Caco-2 (cell line): ENCODE measurements around the gene MSANTD4. TPM values are rescaled to one million over a fixed set of nuclear protein-coding genes. Genes with fewer than 3 reads are reported as not detected.
"Not testable (repeated sequence)": the region's sequence is repeated elsewhere in the genome, so short reads cannot be mapped to it uniquely, and the experiment has no call there.

Experiments
- BruUV-seq: library from RNA; stranded (reverse); fragments of 400-500 nt; replicated peaks from 2 replicates; lab custom pipeline; 2021; lab: Mats Ljungman, UMichigan
- CTCF ChIA-PET: fragments of 300-600 bp; sonication (Branson Sonifier 250); formaldehyde crosslinking; loops from one replicate; lab custom pipeline; 2022; ENCODE audit warnings: antibody characterized with exemption; lab: Charles Lee
- POLR2A ChIA-PET: fragments of 300-600 bp; sonication (Branson Sonifier 250); formaldehyde crosslinking; loops from one replicate; lab custom pipeline; 2022; ENCODE audit warnings: antibody characterized with exemption; lab: Charles Lee
- DNase-seq, 2 experiments: peaks; one replicate each; pipeline versions ENCODE4 v3.0.0 to v3.0.0-alpha.2; 2020 to 2022
- H3K27me3 ChIP-seq: replicated peaks from 2 replicates; pipeline ENCODE4 v1.6.0; 2011; ENCODE audit warnings: low read length; ENCODE audit not compliant: control insufficient read depth, insufficient read depth
- H3K36me3 ChIP-seq: 2 replicates; pipeline ENCODE4 v1.5.1; 2011; ENCODE audit warnings: low read length; ENCODE audit not compliant: control insufficient read depth, insufficient read depth
- H3K4me1 ChIP-seq: fragments of 250-450 bp; sonication (Bioruptor Pico); 2 replicates; pipeline ENCODE4 v1.5.1; 2020; ENCODE audit warnings: mild to moderate bottlenecking
- H3K4me3 ChIP-seq: 2 replicates; pipeline ENCODE4 v1.5.1; 2011; ENCODE audit warnings: low read depth, mild to moderate bottlenecking, control low read depth, low read length
- H3K9me3 ChIP-seq: fragments of 250-450 bp; sonication (Bioruptor Pico); 2 replicates; pipeline ENCODE4 v1.5.1; 2020; ENCODE audit warnings: mild to moderate bottlenecking, moderate library complexity
- H3K27ac Mint-ChIP-seq: one replicate; pipeline ENCODE4 v1.8.0; 2022; ENCODE audit warnings: mixed read lengths; ENCODE audit not compliant: unreplicated experiment
- H3K27me3 Mint-ChIP-seq: one replicate; pipeline ENCODE4 v1.8.0; 2022; ENCODE audit warnings: mixed read lengths; ENCODE audit not compliant: insufficient read depth, unreplicated experiment
- H3K36me3 Mint-ChIP-seq: one replicate; pipeline ENCODE4 v1.8.0; 2022; ENCODE audit warnings: mild to moderate bottlenecking, mixed read lengths; ENCODE audit not compliant: insufficient read depth, unreplicated experiment
- H3K4me1 Mint-ChIP-seq: one replicate; pipeline ENCODE4 v1.8.0; 2022; ENCODE audit warnings: low read depth, mixed read lengths; ENCODE audit not compliant: unreplicated experiment
- H3K4me3 Mint-ChIP-seq: one replicate; pipeline ENCODE4 v1.8.0; 2022; ENCODE audit warnings: mild to moderate bottlenecking, moderate library complexity, mixed read lengths; ENCODE audit not compliant: unreplicated experiment
- H3K9me3 Mint-ChIP-seq: one replicate; pipeline ENCODE4 v1.8.0; 2022; ENCODE audit warnings: mixed read lengths; ENCODE audit not compliant: unreplicated experiment
- intact Hi-C: fragments of 100-400 bp; cut with micrococcal nuclease; formaldehyde crosslinking; loops from one replicate; pipeline ENCODE4 v1.10.0; 2022; ENCODE audit not compliant: unreplicated experiment
- total RNA-seq: library from RNA; stranded (reverse); gene quantifications from 2 replicates; pipeline ENCODE4 v1.2.3, GENCODE V29; 2022
- TF ChIP-seq, protein P1 (sequence below), 2 experiments: fragments of 200-600 bp in 1 of 2; IDR thresholded peaks; 1 replicate in 1 of 2; 2 replicates in 1 of 2; pipeline versions ENCODE4 v1.5.1 to v1.8.0; 2011 to 2022; ENCODE audit warnings: antibody characterized with exemption in 1 of 2, control low read depth in 1 of 2, inconsistent platforms in 1 of 2, low read depth in 1 of 2, low read length in 1 of 2, mild to moderate bottlenecking in 1 of 2, moderate library complexity in 1 of 2; ENCODE audit not compliant: insufficient read depth in 1 of 2, severe bottlenecking in 1 of 2, unreplicated experiment in 1 of 2

MSANTD4 gene
- total RNA-seq, 1 experiment from 2014 or later = 25.7 TPM

DNA sequence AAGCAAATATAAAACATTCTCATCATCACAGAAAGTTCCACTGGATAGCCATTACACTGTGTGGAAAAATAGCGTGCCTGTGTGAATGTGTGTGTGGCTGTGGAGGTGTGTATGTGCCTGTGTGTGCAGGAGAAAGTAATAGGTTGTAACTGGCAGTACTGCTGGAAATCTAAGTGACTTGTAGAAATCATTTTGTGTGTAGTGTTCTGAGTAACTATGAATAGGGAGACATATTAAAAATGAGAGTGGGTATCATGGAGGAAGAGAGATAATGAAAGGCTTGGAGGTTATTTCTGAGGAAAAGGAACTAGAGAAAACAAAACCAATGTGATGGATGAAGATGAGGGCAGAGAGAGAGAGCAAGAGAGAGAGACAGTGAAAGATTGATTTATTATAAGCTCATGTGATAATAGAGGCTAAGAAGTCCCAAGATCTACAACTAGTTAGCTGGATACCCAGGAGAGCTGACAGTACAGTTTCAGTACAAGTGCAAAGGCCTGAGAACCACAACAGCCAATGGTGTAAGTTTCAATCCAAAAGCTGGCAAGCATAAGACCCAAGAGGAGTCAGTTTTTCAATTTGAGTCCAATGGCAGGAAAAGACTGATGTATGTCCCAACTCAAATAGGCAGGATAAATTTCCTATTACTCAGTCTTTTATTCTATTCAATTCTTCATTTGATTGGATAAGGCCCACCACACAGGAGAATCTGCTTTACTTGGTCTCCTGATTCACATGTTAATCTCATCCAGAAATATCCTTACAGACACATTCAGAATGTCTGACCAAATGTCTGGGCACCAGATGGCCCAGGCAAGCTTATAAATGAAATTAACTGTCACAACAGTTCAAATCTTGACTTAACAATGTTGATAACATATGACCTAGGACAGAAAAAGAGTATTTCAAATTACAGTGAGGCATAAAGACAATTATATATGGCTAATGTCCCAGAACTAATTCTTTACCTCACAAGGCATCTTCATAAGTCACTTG lies 40.2 kb upstream of the MSANTD4 start:
- no peaks in the 10 kb centered on the region for H3K9me3 ChIP-seq
- Mint-ChIP-seq H3K4me1 (no peaks in the 10 kb centered on the region), H3K27me3 (no peaks in the 10 kb centered on the region), H3K4me3 (no peak overlapping the region), H3K9me3 (no peaks in the 10 kb centered on the region), H3K36me3 (no peaks in the 10 kb centered on the region), H3K27ac (no peak overlapping the region)
- POLR2A ChIA-PET = no interaction called here
- DNase-seq = no peak
- CTCF ChIA-PET = no interaction called here
- H3K4me3 ChIP-seq = no peak overlapping the region
- BruUV-seq = no TSS peak
- no peaks in the 10 kb centered on the region for H3K4me1 ChIP-seq
- intact Hi-C loops = no loop called here
- TF ChIP-seq, protein P1, sequence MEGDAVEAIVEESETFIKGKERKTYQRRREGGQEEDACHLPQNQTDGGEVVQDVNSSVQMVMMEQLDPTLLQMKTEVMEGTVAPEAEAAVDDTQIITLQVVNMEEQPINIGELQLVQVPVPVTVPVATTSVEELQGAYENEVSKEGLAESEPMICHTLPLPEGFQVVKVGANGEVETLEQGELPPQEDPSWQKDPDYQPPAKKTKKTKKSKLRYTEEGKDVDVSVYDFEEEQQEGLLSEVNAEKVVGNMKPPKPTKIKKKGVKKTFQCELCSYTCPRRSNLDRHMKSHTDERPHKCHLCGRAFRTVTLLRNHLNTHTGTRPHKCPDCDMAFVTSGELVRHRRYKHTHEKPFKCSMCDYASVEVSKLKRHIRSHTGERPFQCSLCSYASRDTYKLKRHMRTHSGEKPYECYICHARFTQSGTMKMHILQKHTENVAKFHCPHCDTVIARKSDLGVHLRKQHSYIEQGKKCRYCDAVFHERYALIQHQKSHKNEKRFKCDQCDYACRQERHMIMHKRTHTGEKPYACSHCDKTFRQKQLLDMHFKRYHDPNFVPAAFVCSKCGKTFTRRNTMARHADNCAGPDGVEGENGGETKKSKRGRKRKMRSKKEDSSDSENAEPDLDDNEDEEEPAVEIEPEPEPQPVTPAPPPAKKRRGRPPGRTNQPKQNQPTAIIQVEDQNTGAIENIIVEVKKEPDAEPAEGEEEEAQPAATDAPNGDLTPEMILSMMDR (IDR thresholded peaks at IDR 0.05; ENCODE audit: insufficient read depth in 1 of 2, low read depth in 1 of 2, low read length in 1 of 2, severe bottlenecking in 1 of 2, unreplicated experiment in 1 of 2) = no peak
- no peaks in the 10 kb centered on the region for H3K36me3 ChIP-seq
- H3K27me3 ChIP-seq = no peaks in the 10 kb centered on the region

GRCh38 chr11:106061249-106061784 lies 39.3 kb upstream of the MSANTD4 start:
- ChIA-PET POLR2A (no interaction called here), CTCF (no interaction called here)
- Histone ChIP-seq H3K9me3 (no peaks in the 10 kb centered on the region), H3K4me3 (no peak overlapping the region), H3K27me3 (no peaks in the 10 kb centered on the region), H3K4me1 (no peaks in the 10 kb centered on the region), H3K36me3 (no peaks in the 10 kb centered on the region)
- BruUV-seq = no TSS peak
- Mint-ChIP-seq H3K36me3 (no peaks in the 10 kb centered on the region), H3K27me3 (no peaks in the 10 kb centered on the region), H3K4me3 (no peak overlapping the region), H3K4me1 (no peaks in the 10 kb centered on the region), H3K9me3 (no peaks in the 10 kb centered on the region), H3K27ac (no peak overlapping the region)
- TF ChIP-seq, protein P1 (IDR thresholded peaks at IDR 0.05; ENCODE audit: insufficient read depth in 1 of 2, low read depth in 1 of 2, low read length in 1 of 2, severe bottlenecking in 1 of 2, unreplicated experiment in 1 of 2) = no peak
- intact Hi-C loops = no loop called here
- no peak for DNase-seq

DNA sequence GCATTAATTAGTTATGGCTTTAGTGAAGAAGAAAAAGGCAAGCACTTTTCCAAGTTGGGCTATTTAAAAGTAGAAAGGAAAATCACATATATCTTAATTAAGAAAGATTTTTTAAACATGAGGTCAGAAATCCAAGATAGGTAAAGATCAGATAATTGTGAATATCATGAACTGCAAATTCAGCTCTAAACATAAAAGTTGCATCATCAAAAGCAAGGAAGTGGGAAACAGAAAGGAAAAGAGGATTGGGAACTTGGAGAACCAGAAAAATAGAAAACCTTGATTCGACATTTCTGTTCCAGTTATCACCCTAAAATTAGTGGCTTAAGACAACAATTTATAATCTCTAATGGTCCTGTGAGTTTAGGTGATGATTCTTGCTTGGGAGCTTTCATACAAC lies 37.6 kb upstream of the MSANTD4 start:
- intact Hi-C loops = no loop called here
- ChIA-PET CTCF (no interaction called here), POLR2A (no interaction called here)
- BruUV-seq = no TSS peak
- Histone ChIP-seq H3K36me3 (no peaks in the 10 kb centered on the region), H3K9me3 (no peaks in the 10 kb centered on the region), H3K4me1 (no peaks in the 10 kb centered on the region), H3K4me3 (no peak overlapping the region), H3K27me3 (no peaks in the 10 kb centered on the region)
- Mint-ChIP-seq H3K36me3 (no peaks in the 10 kb centered on the region), H3K27me3 (no peaks in the 10 kb centered on the region), H3K4me3 (no peak overlapping the region), H3K27ac (no peak overlapping the region), H3K9me3 (no peaks in the 10 kb centered on the region), H3K4me1 (no peaks in the 10 kb centered on the region)
- no peak for DNase-seq
- TF ChIP-seq, protein P1 (IDR thresholded peaks at IDR 0.05; ENCODE audit: insufficient read depth in 1 of 2, low read depth in 1 of 2, low read length in 1 of 2, severe bottlenecking in 1 of 2, unreplicated experiment in 1 of 2) = no peak

- H3K27me3 Mint-ChIP-seq, H3K36me3 Mint-ChIP-seq, H3K27ac Mint-ChIP-seq, H3K9me3 ChIP-seq, H3K4me1 ChIP-seq, H3K4me3 Mint-ChIP-seq, intact Hi-C loops, CTCF ChIA-PET, H3K9me3 Mint-ChIP-seq, H3K36me3 ChIP-seq, BruUV-seq, H3K4me3 ChIP-seq, DNase-seq, H3K27me3 ChIP-seq, H3K4me1 Mint-ChIP-seq, POLR2A ChIA-PET: not testable (repeated sequence)
Measured at GRCh38 chr11:106058377-106058776, 36.3 kb upstream of the MSANTD4 start.
